Endometrial microvascular endothelial cells (primary cell): ENCODE measurements around the gene BTD. TPM values are rescaled to one million over a fixed set of nuclear protein-coding genes. Genes with fewer than 3 reads are reported as not detected.

Source experiments
- in situ Hi-C: cut with HindIII; loops from 2 replicates; pipeline ENCODE4 v1.10.0; 2017; ENCODE audit warnings: low sequenced_read_pairs, low pct_unique_long_range_greater_than_20kb; ENCODE audit errors: inconsistent ontology term
- total RNA-seq: library from RNA; depleted of rRNA; stranded (reverse); fragments of >200 nt; gene quantifications from one replicate; pipeline ENCODE4 v1.2.3, GENCODE V29; 2015; ENCODE audit errors: inconsistent ontology term

The BTD gene
- 17.7 TPM for total RNA-seq

- in situ Hi-C loops: no loop called here
Measured at GRCh38 chr3:15601399-15602145, at the start of gene BTD, which contains the start of gene HACL1. BTD (plus strand) TSS chr3:15601745; CDS start chr3:15635440, 33,695 bp downstream. HACL1 (minus strand) TSS chr3:15601569; CDS start chr3:15601463, 106 bp downstream.

GRCh38 chr3:15551902-15552301 is 49.6 kb upstream of the BTD start:
- in situ Hi-C loops: no loop called here

GRCh38 chr3:15553749-15554148 is 47.8 kb upstream of the BTD start:
- in situ Hi-C loops: no loop called here

- in situ Hi-C loops: no loop called here
Measured at GRCh38 chr3:15556512-15556911, 45.0 kb upstream of the BTD start.

GRCh38 chr3:15557511-15557946 is 44.0 kb upstream of the BTD start:
- in situ Hi-C loops: no loop called here

GRCh38 chr3:15558581-15558980 is 43.0 kb upstream of the BTD start:
- in situ Hi-C loops: no loop called here

GRCh38 chr3:15562560-15562959 is 39.0 kb upstream of the BTD start:
- in situ Hi-C loops: no loop called here

- in situ Hi-C loops: no loop called here
Measured at GRCh38 chr3:15563190-15563589, 38.4 kb upstream of the BTD start.

GRCh38 chr3:15572138-15572537 is 29.4 kb upstream of the BTD start:
- in situ Hi-C loops: no loop called here

- in situ Hi-C loops: no loop called here
Measured at GRCh38 chr3:15575446-15575845, 26.1 kb upstream of the BTD start.

- in situ Hi-C loops: no loop called here
Measured at GRCh38 chr3:15576475-15576874, 25.1 kb upstream of the BTD start.

GRCh38 chr3:15578289-15578867 is 23.2 kb upstream of the BTD start:
- in situ Hi-C loops: no loop called here

- in situ Hi-C loops: no loop called here
Measured at GRCh38 chr3:15579051-15579450, 22.5 kb upstream of the BTD start.

- in situ Hi-C loops: no loop called here
Measured at GRCh38 chr3:15581471-15582394, 19.8 kb upstream of the BTD start.

- in situ Hi-C loops: no loop called here
Measured at GRCh38 chr3:15585111-15585845, 16.3 kb upstream of the BTD start.

- in situ Hi-C loops: no loop called here
Measured at GRCh38 chr3:15591242-15591641, 10.3 kb upstream of the BTD start.

- in situ Hi-C loops: no loop called here
Measured at GRCh38 chr3:15591928-15592327, 9.6 kb upstream of the BTD start.

GRCh38 chr3:15592968-15593367 is 8.6 kb upstream of the BTD start:
- in situ Hi-C loops: no loop called here

- in situ Hi-C loops: no loop called here
Measured at GRCh38 chr3:15595955-15596354, 5.6 kb upstream of the BTD start.
